CMK (cell line): ENCODE measurements around the gene KIF20A.
"Not testable (repeated sequence)": the region's sequence is repeated elsewhere in the genome, so short reads cannot be mapped to it uniquely, and the experiment has no call there.

ENCODE experiments used
- DNase-seq: peaks from one replicate; pipeline ENCODE4 v3.0.0-alpha.2; 2010; ENCODE audit warnings: low read depth

The KIF20A gene

DNA sequence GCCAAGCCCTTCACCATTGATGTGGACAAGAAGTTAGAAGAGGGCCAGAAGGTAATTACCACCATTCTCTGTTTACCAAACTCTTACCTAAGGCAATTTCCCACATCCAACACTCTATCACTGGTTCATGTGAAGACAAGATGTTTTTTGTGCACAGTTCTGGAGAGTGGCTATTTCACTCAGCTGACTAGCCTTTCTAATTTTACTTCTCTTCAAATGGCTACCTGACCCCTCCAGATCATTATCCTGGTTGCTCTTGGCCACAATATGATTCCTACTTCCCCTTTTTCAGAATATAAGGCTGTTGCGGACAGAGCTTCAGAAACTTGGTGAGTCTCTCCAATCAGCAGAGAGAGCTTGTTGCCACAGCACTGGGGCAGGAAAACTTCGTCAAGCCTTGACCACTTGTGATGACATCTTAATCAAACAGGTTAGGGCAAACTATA, 7.1 kb downstream of the KIF20A start:
- DNase-seq: no peak

DNA sequence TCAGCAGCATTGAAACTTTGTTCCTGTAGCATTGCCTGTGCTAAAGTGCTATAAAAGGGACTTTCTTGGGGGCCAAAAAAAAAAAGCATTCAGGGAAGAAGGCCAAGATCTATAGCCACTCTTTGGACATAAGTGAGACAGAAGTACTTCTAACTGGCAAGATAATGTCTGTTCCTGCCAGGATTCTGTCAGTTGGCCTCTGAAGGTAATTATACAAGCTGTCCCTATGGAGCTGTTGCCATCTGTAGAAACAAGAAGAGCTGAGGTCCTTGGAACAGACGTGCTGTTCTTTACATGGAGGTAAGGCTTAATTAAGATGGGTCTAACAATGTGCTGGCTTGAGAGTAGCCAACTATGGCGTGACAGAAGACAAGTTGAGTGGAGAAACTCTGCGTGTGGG, 9.7 kb downstream of the KIF20A start:
- DNase-seq: no peak

DNA sequence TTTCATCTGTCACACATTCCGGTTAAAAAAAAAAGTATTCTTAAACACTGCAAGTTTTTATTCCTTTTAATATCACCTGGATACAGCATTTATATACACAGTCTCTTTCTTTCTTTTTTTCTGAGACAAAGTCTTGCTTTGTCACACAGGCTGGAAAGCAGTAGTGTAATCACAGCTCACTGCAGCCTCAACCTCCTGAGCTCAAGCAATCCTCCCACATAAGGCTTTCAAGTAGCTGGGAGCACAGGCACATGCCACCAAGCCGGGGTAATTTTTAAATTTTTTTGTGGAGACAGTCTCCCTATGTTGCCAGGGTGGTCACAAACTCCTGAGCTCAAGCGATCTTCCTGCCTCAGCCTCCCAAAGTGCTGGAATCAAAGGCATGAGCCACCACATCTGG, 13.9 kb downstream of the KIF20A start:
- no peak for DNase-seq

DNA sequence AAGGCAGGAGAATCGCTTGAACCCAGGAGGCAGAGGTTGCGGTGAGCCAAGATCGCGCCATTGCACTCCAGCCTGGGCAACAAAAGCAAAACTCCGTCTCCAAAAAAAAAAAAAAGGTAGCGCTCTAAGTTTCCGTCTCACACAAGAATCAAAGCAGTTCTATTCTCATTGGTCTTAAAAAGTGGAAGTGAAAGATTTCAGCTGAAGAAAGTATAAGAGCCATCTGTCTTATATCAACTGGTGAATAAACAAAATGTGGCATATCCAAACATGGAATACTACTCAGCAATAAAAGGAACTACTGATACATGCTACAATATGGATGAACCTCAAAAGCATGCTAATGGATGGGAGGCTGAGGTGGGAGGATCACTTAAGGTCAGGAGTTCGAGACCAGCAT, 14.9 kb downstream of the KIF20A start:
- not testable (repeated sequence) for DNase-seq

DNA sequence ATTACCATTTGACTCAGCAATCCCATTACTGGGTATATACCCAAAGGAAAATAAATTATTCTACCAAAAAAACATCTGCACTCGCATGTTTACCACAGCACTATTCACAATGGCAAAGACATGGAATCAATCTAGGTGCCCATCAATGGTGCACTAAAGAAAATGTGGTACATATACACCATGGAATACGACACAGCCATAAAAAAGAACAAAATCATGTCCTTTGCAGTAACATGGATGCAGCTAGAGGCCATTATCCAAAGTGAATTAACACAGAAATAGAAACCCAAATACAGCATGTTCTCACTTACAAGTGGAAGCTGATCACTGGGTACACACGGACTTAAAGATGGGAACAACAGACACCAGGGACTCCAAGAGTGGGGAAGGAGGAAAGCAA, 32.1 kb downstream of the KIF20A start:
- DNase-seq: no peak

DNA sequence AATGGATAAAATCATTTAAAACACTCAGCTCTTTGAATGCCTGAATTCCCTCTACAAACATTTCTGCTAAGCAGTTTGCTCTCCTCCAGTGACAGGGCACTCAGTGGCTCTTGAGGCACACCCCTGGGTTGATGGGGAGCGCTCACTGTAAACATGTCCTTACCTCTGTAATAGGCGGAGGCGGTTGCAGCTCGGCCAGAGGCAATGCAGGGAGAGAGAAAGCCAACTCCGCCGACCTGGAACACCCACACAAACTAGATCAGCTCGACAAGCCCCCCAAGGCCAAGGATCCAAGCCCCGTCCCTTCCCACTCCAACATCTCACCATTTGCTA, 33.9 kb downstream of the KIF20A start:
- DNase-seq: no peak

DNA sequence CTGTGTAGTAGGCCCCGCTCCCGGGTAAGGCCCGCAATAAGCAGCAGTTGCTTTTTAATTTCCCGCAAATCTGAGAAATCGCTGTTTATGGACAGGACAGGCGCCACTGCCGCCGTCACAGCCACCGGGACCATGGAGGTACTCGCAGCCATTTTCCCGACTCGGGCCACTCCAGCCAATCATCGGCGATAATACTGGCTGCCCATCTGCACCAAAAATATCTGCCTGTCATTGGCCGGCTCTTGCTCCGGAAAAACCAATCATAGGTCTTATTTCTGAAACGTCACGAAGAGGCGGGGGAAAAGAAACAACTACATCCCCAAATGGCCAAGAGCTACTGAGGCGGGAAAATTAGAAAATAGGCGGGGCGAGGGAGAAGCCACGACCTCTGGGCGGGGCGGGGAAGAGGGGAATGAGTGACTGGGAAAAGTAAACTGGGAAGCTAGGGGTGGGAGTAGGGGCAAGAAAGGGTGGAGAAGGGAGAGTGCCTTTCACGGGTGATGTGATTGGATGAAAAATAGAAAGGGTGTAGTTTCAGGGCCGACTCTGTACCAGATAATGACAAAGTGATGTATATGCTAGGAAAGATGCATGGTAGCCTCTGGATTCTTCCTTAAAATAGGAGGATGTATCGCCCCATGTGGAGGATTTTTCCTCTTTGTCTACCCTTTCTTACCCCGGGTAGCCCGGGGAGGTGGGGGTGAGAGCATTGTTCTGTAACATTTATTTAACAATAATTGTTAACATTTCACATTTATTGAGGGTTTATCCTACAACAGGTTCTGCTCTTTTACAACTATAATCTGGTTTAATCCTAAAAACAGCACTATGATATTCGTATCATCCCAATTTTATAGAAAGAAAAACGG, 34.5 kb downstream of the KIF20A start, which contains the start of gene CDC23:
CDC23 (minus strand) TSS at position 163 of the 869 bp plus-strand sequence; CDS start at position 152, 11 bp downstream.
- peak; percentile 81 for DNase-seq

GRCh38 chr5:138216799-138217198, 37.9 kb downstream of the KIF20A start:
- DNase-seq: no peak

- DNase-seq: no peak
These were observed 44.6 kb downstream of the KIF20A start for GRCh38 chr5:138223532-138223931.

GRCh38 chr5:138224712-138225111, 45.8 kb downstream of the KIF20A start:
- DNase-seq: no peak

DNA sequence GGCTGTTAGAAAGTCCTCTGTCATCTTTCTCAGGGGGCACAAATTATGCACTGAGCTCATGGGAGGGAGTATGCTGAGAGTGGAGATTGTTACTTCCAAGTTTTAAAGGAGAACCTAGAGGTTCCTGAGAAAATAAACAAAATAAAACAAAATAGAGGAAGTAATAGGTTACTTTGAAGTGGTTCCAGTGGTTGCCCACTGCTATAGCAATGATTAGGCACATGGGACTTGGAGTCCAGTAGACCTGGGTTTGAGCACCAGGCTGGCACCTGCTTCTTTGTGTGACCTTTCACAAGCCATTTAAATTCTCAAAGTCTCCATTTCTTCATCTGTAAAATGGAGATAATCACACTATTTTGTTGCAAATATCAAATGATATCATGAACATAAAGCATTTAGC, 48.0 kb downstream of the KIF20A start:
- no peak for DNase-seq

DNA sequence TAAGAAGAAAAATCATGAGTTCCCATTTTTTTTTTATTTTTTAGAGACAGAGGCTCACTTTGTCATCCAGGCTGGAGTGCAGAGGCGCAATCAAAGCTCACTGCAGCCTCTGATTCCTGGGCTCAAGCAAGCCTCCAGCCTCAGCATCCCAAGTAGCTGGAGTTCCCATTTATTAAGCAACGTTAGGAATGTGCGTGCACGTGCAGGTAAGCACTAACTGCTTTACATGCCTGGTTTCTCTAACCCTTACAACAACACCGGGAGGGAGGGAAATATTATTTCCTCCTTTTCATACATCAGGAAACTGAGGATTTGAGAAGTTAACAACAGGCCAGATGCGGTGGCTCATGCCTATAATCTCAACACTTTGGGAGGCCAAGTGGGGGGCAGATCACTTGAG, 50.5 kb downstream of the KIF20A start:
- no peak for DNase-seq

GRCh38 chr5:138230261-138230660, 51.3 kb downstream of the KIF20A start:
- DNase-seq: no peak

GRCh38 chr5:138230981-138231589, 52.2 kb downstream of the KIF20A start:
- DNase-seq: no peak

- DNase-seq: no peak
These were observed 54.4 kb downstream of the KIF20A start for GRCh38 chr5:138233280-138233679.

- DNase-seq: no peak
These were observed 55.7 kb downstream of the KIF20A start for GRCh38 chr5:138234651-138235050.
